ENCODE measurements around the gene SCYGR5.
"Not testable (repeated sequence)": the region's sequence is repeated elsewhere in the genome, so short reads cannot be mapped to it uniquely, and the experiment has no call there.

GRCh38 chr2:227673620-227674019 is 7.0 kb downstream of the SCYGR5 start:
- not testable (repeated sequence) for TF ChIP-seq POLR2A (IDR thresholded peaks at IDR 0.05); CTCF (IDR thresholded peaks at IDR 0.05 in 8 of 11, conservative IDR thresholded peaks at IDR 0.05 in 3 of 11)
